ENCODE data around the gene ARL5B. TPM values are rescaled to one million over a fixed set of nuclear protein-coding genes. Genes with fewer than 3 reads are reported as not detected.
A peak's percentile ranks its signal among the peaks of the same experiment; 100 is the strongest.
"Not testable (repeated sequence)": the region's sequence is repeated elsewhere in the genome, so short reads cannot be mapped to it uniquely, and the experiment has no call there.

ARL5B gene
- total and polyA plus RNA-seq, 3 donors from 2014 or later, result 9.4 to 18.3 (median 16.8) TPM

- Histone ChIP-seq H3K36me3 (ENCODE audit: low read depth, missing control alignments) (no peaks in the 10 kb centered on the region), H3K27ac (no peak overlapping the region), H3K27me3 (no peaks in the 10 kb centered on the region), H3K4me1 (no peaks in the 10 kb centered on the region), H3K9me3 (no peaks in the 10 kb centered on the region), H3K4me3 (no peak overlapping the region)
- intact Hi-C loops (cut with DNase I; ENCODE audit: low total_unique reads), result no loop called here
- TF ChIP-seq POLR2A (IDR thresholded peaks at IDR 0.05) (no peak), CTCF (IDR thresholded peaks at IDR 0.05) (no peak)
- 74 to 81% methylated on average over 3 of the region's 3 CpGs for WGBS, 2 donors
- DNase-seq, result no peak
Measured at GRCh38 chr10:18616337-18616736, 42.9 kb upstream of the ARL5B start.

- Histone ChIP-seq H3K27me3 (no peaks in the 10 kb centered on the region), H3K4me3 (no peak overlapping the region), H3K9me3 (no peaks in the 10 kb centered on the region), H3K4me1 (no peaks in the 10 kb centered on the region), H3K27ac (no peak overlapping the region), H3K36me3 (ENCODE audit: low read depth, missing control alignments) (no peaks in the 10 kb centered on the region)
- TF ChIP-seq CTCF (IDR thresholded peaks at IDR 0.05) (no peak), POLR2A (IDR thresholded peaks at IDR 0.05) (no peak)
- no peak for DNase-seq
- intact Hi-C loops (cut with DNase I; ENCODE audit: low total_unique reads), result no loop called here
- WGBS, 2 donors, result 96 to 100% methylated on average over 3 of the region's 3 CpGs
Measured at GRCh38 chr10:18619016-18619415, 40.2 kb upstream of the ARL5B start.

GRCh38 chr10:18620856-18621255, 38.4 kb upstream of the ARL5B start:
- no peaks in the 10 kb centered on the region for H3K36me3 ChIP-seq (ENCODE audit: low read depth, missing control alignments)
- TF ChIP-seq POLR2A (IDR thresholded peaks at IDR 0.05) (no peak), CTCF (IDR thresholded peaks at IDR 0.05) (no peak)
- intact Hi-C loops (cut with DNase I; ENCODE audit: low total_unique reads), result no loop called here
- no peak overlapping the region for H3K4me3 ChIP-seq
- no peak for DNase-seq
- no peaks in the 10 kb centered on the region for H3K9me3 ChIP-seq
- H3K4me1 ChIP-seq, result no peaks in the 10 kb centered on the region
- no peaks in the 10 kb centered on the region for H3K27me3 ChIP-seq
- H3K27ac ChIP-seq, result no peak overlapping the region

- H3K36me3 ChIP-seq (ENCODE audit: low read depth, missing control alignments); H3K4me3 ChIP-seq; H3K27ac ChIP-seq; H3K9me3 ChIP-seq; H3K27me3 ChIP-seq; H3K4me1 ChIP-seq; DNase-seq; intact Hi-C loops (cut with DNase I; ENCODE audit: low total_unique reads): not testable (repeated sequence)
- WGBS, 2 donors, result 47 to 75% methylated on average over 1 of the region's 1 CpG
Measured at GRCh38 chr10:18623671-18624070, 35.6 kb upstream of the ARL5B start.

- DNase-seq, result no peak
- Histone ChIP-seq H3K9me3 (no peaks in the 10 kb centered on the region), H3K27ac (peak overlapping the region in 1 of 2 donors; percentile 41), H3K4me3 (no peak overlapping the region), H3K27me3 (no peaks in the 10 kb centered on the region), H3K4me1 (peaks cover 5% of the 10 kb centered on the region), H3K36me3 (ENCODE audit: low read depth, missing control alignments) (no peaks in the 10 kb centered on the region)
- intact Hi-C loops (cut with DNase I; ENCODE audit: low total_unique reads), result no loop called here
- WGBS, 2 donors, result 71 to 82% methylated on average over 5 of the region's 5 CpGs
- TF ChIP-seq CTCF (IDR thresholded peaks at IDR 0.05) (no peak), POLR2A (IDR thresholded peaks at IDR 0.05) (no peak)
Measured at GRCh38 chr10:18625886-18626285, 33.3 kb upstream of the ARL5B start.

- H3K27ac ChIP-seq, result peak overlapping the region; percentile 61 to 79
- peak overlapping the region; percentile 56 to 58 for H3K4me3 ChIP-seq
- H3K9me3 ChIP-seq; H3K27me3 ChIP-seq; H3K4me1 ChIP-seq; H3K36me3 ChIP-seq (ENCODE audit: low read depth, missing control alignments); intact Hi-C loops (cut with DNase I; ENCODE audit: low total_unique reads): not testable (repeated sequence)
- peak; percentile 89 for DNase-seq
- WGBS, 2 donors, result 24 to 35% methylated on average over 11 to 25 of the region's 25 CpGs
Measured at GRCh38 chr10:18627452-18628018, 31.7 kb upstream of the ARL5B start.

- H3K9me3 ChIP-seq; H3K27ac ChIP-seq; DNase-seq; H3K27me3 ChIP-seq; H3K4me1 ChIP-seq; H3K4me3 ChIP-seq; intact Hi-C loops (cut with DNase I; ENCODE audit: low total_unique reads); H3K36me3 ChIP-seq (ENCODE audit: low read depth, missing control alignments): not testable (repeated sequence)
- WGBS, 2 donors, result 93 to 97% methylated on average over 2 to 3 of the region's 3 CpGs
Measured at GRCh38 chr10:18632500-18632899, 26.7 kb upstream of the ARL5B start.

All from testis (tissue), 3 donors.